ENCODE data around the gene GPALPP1.
A peak's percentile ranks its signal among the peaks of the same experiment; 100 is the strongest.
"Not testable (repeated sequence)": the region's sequence is repeated elsewhere in the genome, so short reads cannot be mapped to it uniquely, and the experiment has no call there.

GPALPP1 gene

DNA sequence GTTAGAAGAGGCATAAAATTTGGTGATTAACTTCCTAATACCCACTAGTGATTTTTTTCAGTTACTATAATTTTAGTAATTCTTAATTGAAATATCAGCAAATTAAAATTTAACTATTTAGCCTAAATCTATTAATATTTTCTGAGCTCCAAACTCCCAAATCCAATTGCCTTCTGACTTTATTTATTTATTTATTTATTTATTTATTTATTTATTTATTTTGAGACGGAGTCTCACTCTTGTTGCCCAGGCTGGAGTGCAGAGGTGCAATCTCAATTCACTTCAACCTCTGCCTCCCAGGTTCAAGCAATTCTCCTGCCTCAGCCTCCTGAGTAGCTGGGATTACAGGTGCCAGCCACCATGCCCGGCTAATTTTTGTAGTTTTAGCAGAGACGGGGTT is 74.6 kb downstream of the GPALPP1 start:
- DNase-seq = not testable (repeated sequence)

DNA sequence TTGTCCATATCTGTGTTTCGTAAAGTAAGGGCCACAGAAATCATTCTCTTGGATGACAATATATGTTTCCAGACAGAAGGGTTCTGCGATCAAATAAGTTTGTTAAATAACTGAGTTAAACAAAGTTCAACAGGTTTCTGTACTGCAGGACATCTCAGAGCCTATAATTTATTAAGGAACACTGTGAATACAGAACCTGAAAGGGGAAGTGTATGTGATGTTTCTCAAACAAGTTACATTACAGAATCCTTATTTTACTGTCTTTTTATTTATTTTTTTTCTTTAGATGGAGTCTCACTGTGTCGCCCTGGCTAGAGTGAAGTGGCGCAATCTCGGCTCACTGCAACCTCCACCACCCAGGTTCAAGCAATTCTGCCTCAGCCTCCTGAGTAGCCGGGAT is 75.6 kb downstream of the GPALPP1 start:
- no peak for DNase-seq

GRCh38 chr13:45068036-45069001 is 79.0 kb downstream of the GPALPP1 start:
- peak; percentile 12 for DNase-seq

- DNase-seq = no peak
These were observed 84.5 kb downstream of the GPALPP1 start for GRCh38 chr13:45073809-45074208.

GRCh38 chr13:45074721-45075120 is 85.4 kb downstream of the GPALPP1 start:
- no peak for DNase-seq

DNA sequence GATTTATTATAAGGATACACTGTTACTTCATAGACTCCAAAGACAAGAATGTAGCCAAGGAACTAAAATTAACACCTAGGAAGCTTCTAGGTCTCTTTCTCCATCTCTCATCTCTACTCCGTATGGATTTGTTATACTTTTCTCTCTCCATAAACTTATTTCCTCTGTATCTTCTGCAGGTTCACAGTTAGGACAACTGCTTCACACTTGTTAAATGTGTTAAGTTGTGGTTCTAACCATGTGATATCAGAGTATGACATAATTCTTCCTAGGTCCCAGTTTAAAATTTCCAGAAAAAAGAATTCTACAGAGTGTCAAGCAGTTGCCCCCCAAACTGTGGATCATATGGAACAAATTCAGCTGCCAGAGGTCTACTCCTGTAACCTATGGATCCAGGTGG is 88.7 kb downstream of the GPALPP1 start:
- DNase-seq = no peak
